Body of pancreas (tissue), 4 donors: ENCODE results near the gene PER3. TPM values are rescaled to one million over a fixed set of nuclear protein-coding genes. Genes with fewer than 3 reads are reported as not detected.

Source experiments
- ATAC-seq: fragments of 150-250 bp; one replicate; pipeline ENCODE4 v1.9.1; 2016
- DNase-seq, 4 donors: peaks; one replicate each; pipeline ENCODE4 v3.0.0-alpha.2; 2019
- H3K27ac ChIP-seq, 4 donors: fragments of 200-600 bp; sonication (generic); 1 replicate in 3 of 4; 2 replicates in 1 of 4; pipeline versions ENCODE4 v1.5.1 to v1.6.1; 2016 to 2019; ENCODE audit warnings: mild to moderate bottlenecking in 1 of 4, mixed read lengths in 1 of 4, moderate library complexity in 1 of 4
- H3K27me3 ChIP-seq, 2 donors: fragments of 200-600 bp; sonication (generic); one replicate each; pipeline ENCODE4 v1.6.0; 2016; ENCODE audit warnings: mild to moderate bottlenecking in 1 of 2
- H3K36me3 ChIP-seq, 2 donors: fragments of 200-600 bp; sonication (generic); replicated peaks in 1 of 2; 2 replicates each; pipeline ENCODE4 v1.5.1; 2016; ENCODE audit warnings: low read depth in 2 of 2; ENCODE audit not compliant: insufficient read depth in 1 of 2
- H3K4me1 ChIP-seq: fragments of 200-600 bp; sonication (generic); one replicate; pipeline ENCODE4 v1.6.0; 2016
- H3K4me3 ChIP-seq, 2 donors: fragments of 200-600 bp; sonication (generic); 1 replicate in 1 of 2; 2 replicates in 1 of 2; pipeline ENCODE4 v1.5.1; 2016 to 2019
- H3K9me3 ChIP-seq, 3 donors: fragments of 200-600 bp; sonication (generic); 1 replicate in 2 of 3; 2 replicates in 1 of 3; pipeline ENCODE4 v1.5.1; 2016
- CTCF ChIP-seq, 7 experiments: fragments of 450-650 bp in 4 of 7; fragments of 200-600 bp in 3 of 7; sonication (generic) in 3 of 7; IDR thresholded peaks; one replicate each; pipeline ENCODE4 v1.5.1; 2016 to 2019; ENCODE audit warnings: antibody characterized with exemption in 7 of 7
- POLR2A ChIP-seq, 3 donors: fragments of 450-650 bp; IDR thresholded peaks; one replicate each; pipeline ENCODE4 v1.6.1; 2016; ENCODE audit warnings: antibody characterized with exemption in 3 of 3, mild to moderate bottlenecking in 2 of 3
- WGBS, 2 donors: methylation state at CpG; one replicate each; pipeline ENCODE4 v1.1.5; 2017; 5-methylcytosine and 5-hydroxymethylcytosine counted together
- intact Hi-C: fragments of 100-400 bp; cut with DNase I; formaldehyde crosslinking; loops from one replicate; pipeline ENCODE4 v1.15.1; 2023
- total RNA-seq, 2 donors: library from RNA; depleted of rRNA; stranded (reverse); fragments of >200 nt; gene quantifications; one replicate each; pipeline ENCODE4 v1.1.0, GENCODE V29; 2016

The PER3 gene
- total RNA-seq, 2 donors from 2014 or later = 10.4 to 11.9 TPM

GRCh38 chr1:7827126-7827955, 43.2 kb downstream of the PER3 start:
- Histone ChIP-seq H3K27ac (no peak overlapping the region), H3K36me3 (peaks cover 0 to 6% of the 10 kb centered on the region in 2 donors), H3K4me1 (no peaks in the 10 kb centered on the region), H3K9me3 (no peaks in the 10 kb centered on the region), H3K27me3 (no peaks in the 10 kb centered on the region), H3K4me3 (no peak overlapping the region)
- ATAC-seq = no peak
- TF ChIP-seq CTCF (IDR thresholded peaks at IDR 0.05) (no peak), POLR2A (IDR thresholded peaks at IDR 0.05) (no peak)
- intact Hi-C loops = no loop called here
- DNase-seq = no peak
- 80 to 88% methylated on average over 39 of the region's 39 CpGs for WGBS, 2 donors

- Histone ChIP-seq H3K4me3 (no peak overlapping the region), H3K4me1 (no peaks in the 10 kb centered on the region), H3K27me3 (no peaks in the 10 kb centered on the region), H3K36me3 (peaks cover 3 to 5% of the 10 kb centered on the region in 2 donors), H3K9me3 (no peaks in the 10 kb centered on the region), H3K27ac (peak overlapping the region in 1 of 4 donors; percentile 37)
- TF ChIP-seq POLR2A (IDR thresholded peaks at IDR 0.05) = no peak
- WGBS, 2 donors = 48 to 49% methylated on average over 3 of the region's 3 CpGs
- no peak for DNase-seq
- ATAC-seq = no peak
- intact Hi-C loops = no loop called here
These were observed 47.4 kb downstream of the PER3 start for GRCh38 chr1:7831458-7831857.

GRCh38 chr1:7833035-7833434, 48.9 kb downstream of the PER3 start:
- no peaks in the 10 kb centered on the region for H3K27me3 ChIP-seq
- DNase-seq = no peak
- no peaks in the 10 kb centered on the region for H3K9me3 ChIP-seq
- H3K4me1 ChIP-seq = no peaks in the 10 kb centered on the region
- H3K27ac ChIP-seq = no peak overlapping the region
- TF ChIP-seq CTCF (IDR thresholded peaks at IDR 0.05) (no peak), POLR2A (IDR thresholded peaks at IDR 0.05) (no peak)
- ATAC-seq = no peak
- no peak overlapping the region for H3K4me3 ChIP-seq
- intact Hi-C loops = no loop called here
- H3K36me3 ChIP-seq = peaks cover 7 to 15% of the 10 kb centered on the region in 2 donors

GRCh38 chr1:7838714-7839113, 54.6 kb downstream of the PER3 start:
- 95 to 98% methylated on average over 2 of the region's 2 CpGs for WGBS, 2 donors
- no peak for TF ChIP-seq CTCF (IDR thresholded peaks at IDR 0.05)
- TF ChIP-seq POLR2A (IDR thresholded peaks at IDR 0.05) = no peak
- DNase-seq (no peak), ATAC-seq (no peak)
- H3K27ac ChIP-seq = no peak overlapping the region
- H3K36me3 ChIP-seq = peaks cover 7 to 28% of the 10 kb centered on the region in 2 donors
- H3K4me3 ChIP-seq = no peak overlapping the region
- intact Hi-C loops = no loop called here
- H3K4me1 ChIP-seq = no peaks in the 10 kb centered on the region
- H3K9me3 ChIP-seq = no peaks in the 10 kb centered on the region
- H3K27me3 ChIP-seq = no peaks in the 10 kb centered on the region

- no peak overlapping the region for H3K27ac ChIP-seq
- no peak for ATAC-seq
- WGBS, 2 donors = 95 to 97% methylated on average over 3 of the region's 3 CpGs
- H3K36me3 ChIP-seq = peaks cover 7 to 28% of the 10 kb centered on the region in 2 donors
- intact Hi-C loops = no loop called here
- H3K9me3 ChIP-seq = no peaks in the 10 kb centered on the region
- H3K27me3 ChIP-seq = no peaks in the 10 kb centered on the region
- TF ChIP-seq CTCF (IDR thresholded peaks at IDR 0.05) (no peak), POLR2A (IDR thresholded peaks at IDR 0.05) (no peak)
- no peaks in the 10 kb centered on the region for H3K4me1 ChIP-seq
- no peak overlapping the region for H3K4me3 ChIP-seq
- no peak for DNase-seq
These were observed 55.4 kb downstream of the PER3 start for GRCh38 chr1:7839526-7839925.
